Measurements from ENCODE around the gene LARP6.

GRCh38 chr15:70806992-70807712, 46.8 kb downstream of the LARP6 start:
- no peak for TF ChIP-seq CTCF (IDR thresholded peaks at IDR 0.05 in 2 of 3, conservative IDR thresholded peaks at IDR 0.05 in 1 of 3; ENCODE audit: borderline replicate concordance in 1 of 3, insufficient read depth in 1 of 3, low read depth in 2 of 3, low read length in 2 of 3)
- no peak for TF ChIP-seq REST (IDR thresholded peaks at IDR 0.05; ENCODE audit: low read depth)
- TF ChIP-seq YY1 (IDR thresholded peaks at IDR 0.05; ENCODE audit: extremely low read depth, insufficient replicate concordance, low read depth, low read length), result no peak

Measured in HCT116 (cell line).